ENCODE results near the gene KRTAP10-10.
"Not testable (repeated sequence)": the region's sequence is repeated elsewhere in the genome, so short reads cannot be mapped to it uniquely, and the experiment has no call there.

The KRTAP10-10 gene

DNA sequence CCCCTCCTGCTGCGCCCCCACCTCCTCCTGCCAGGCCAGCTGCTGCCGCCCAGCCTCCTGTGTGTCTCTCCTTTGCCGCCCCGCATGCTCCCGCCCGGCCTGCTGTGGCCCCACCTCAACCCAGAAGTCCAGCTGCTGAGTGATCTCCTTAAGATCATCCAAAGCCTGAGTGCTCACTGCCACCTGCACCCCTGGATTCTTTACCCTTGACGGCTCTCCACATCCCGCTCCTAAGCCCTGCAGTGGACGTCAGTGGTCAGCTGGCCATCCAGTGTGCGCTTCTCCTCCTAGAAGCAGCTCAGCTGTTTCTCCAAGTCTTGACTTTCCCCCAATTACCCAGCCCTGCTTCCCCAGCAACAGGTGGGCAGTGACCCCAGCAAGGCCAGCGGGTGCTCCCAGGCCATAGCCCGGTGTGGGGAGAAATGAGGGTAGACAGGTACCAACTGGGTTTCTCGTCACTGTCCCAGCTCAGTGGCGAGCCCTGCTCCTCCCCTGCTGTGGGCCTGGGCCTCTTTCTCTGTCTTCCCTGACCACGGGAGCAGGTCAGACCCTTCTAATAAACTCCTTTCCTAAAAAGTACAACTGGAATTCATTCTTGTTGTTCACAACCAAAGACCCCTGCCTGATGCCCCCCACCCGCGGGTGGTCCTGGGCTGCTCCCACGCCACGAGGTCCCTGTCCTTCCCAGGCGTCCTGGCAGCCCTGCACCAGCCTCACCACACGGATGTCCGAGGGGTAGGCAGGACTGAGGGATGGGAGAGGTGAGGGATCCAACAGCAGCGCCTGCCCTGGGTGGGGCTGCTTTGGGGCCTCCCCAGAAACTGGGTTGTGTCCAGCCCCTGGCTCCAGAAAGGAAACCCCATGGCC is 35.3 kb upstream of the KRTAP10-10 start:
- in situ Hi-C loops (cut with MboI; ENCODE audit: low sequenced_read_pairs), result no loop called here

DNA sequence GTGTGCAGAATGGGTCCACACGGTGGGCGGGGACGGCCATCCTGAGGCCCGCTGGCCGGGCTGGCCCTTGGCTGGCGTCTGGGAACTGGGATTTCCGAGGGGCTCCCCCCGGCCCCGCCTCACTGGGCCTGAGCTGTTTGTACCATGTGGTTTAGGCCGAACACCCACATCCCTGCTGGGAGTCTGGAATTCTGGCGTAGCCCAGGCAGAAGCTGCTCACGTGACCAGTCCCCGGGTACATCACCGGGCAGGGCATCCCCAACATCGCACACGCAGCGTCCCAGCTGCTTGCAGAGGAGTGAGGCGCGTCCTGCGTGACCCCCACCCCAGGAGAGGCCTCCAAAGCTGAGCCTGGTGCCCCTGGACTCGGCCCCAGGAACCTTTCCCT is 34.7 kb upstream of the KRTAP10-10 start:
- in situ Hi-C loops (cut with MboI; ENCODE audit: low sequenced_read_pairs), result no loop called here

DNA sequence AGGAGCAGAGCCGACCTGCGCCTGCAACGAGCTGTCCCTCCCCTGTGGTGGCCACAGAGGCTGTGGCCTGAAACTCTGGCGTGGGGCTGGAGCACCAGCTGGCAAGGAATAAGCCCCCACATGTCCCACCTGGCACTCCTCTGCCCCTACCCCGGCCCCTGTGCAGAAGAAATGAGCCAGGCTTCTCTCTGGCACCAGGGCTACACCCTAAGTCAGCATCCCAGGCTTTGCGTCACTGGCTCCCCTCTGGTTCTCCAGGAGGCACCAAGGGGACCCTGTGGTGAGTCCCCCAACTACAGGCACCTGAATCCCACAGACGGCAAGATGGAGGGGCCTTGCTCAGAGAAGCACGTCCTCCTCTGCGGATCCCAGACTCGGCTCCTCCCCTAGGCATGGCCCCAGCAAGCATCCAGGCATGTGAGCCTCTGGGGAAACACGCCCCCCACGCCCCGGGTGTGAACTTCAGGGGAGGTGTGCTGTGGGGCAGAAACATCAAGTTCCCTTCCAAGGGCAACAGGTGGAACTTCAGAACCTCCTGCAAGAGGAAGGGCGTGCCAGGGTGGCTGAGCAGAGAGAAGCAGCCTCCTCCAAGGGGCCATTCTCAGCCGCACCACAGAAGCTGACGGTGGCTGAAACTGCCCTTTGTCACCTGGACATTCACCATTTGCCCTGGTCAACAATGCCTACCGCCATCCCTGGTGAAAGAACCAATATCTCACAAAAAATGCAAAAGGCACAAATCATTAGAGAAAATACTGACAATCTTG is 33.9 kb upstream of the KRTAP10-10 start:
- in situ Hi-C loops (cut with MboI; ENCODE audit: low sequenced_read_pairs), result no loop called here

DNA sequence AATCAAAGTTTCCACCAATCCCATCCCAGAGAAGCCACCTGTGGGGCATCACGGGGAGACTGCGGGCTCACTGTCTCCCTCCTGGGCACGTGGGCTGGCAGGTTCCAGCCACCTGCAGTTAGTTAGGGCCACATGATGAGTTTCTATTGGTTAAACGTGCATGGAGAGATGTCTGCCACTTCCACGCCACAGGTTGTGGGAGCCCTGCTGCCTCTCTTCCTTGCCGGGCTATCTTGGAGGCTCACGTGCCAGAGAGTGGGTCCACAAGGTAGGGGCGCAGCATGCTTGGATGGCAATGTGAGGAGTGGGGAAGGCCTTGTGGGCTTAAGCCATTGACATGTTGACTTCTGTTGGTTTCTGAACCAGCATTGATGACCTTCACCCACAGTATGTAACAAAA is 33.2 kb upstream of the KRTAP10-10 start:
- in situ Hi-C loops (cut with MboI; ENCODE audit: low sequenced_read_pairs), result no loop called here

DNA sequence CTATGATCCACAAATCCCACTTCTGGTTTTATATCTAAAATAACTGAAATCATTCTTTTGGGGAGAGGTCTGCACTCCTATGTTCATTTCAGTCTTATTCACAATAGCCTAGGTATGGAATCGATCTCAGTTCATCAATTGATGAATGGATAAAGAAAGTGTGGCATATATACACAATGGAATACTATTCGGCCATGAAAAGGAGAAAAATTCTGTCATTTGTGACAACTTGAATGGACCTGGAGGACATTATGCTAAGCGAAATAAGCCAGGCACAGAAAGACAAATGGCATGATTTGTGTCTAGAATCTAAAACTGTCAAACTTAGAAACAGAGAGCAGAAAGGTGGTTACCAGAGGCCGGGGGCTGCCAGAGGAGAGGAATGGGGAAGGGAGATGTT is 30.7 kb upstream of the KRTAP10-10 start:
- in situ Hi-C loops (cut with MboI; ENCODE audit: low sequenced_read_pairs), result no loop called here

DNA sequence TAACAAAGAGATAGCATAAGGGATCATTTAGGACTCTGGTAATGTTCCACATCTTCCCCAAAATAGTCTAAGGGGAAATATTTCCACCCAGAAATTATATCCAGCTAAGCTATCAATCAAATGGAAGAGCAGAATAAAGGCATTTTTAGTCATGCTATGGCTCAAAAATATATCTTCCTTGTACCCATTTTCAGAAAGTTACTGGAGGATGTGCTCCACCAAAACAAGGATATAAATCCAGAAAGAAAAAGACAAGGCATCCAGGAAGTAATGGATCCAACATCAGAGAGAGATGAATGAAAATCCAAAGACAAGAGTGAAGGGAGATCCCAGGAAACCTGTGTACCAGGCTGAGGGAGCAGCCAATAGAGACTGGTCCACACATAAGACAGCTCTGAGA is 28.0 kb upstream of the KRTAP10-10 start:
- in situ Hi-C loops (cut with MboI; ENCODE audit: low sequenced_read_pairs), result no loop called here

DNA sequence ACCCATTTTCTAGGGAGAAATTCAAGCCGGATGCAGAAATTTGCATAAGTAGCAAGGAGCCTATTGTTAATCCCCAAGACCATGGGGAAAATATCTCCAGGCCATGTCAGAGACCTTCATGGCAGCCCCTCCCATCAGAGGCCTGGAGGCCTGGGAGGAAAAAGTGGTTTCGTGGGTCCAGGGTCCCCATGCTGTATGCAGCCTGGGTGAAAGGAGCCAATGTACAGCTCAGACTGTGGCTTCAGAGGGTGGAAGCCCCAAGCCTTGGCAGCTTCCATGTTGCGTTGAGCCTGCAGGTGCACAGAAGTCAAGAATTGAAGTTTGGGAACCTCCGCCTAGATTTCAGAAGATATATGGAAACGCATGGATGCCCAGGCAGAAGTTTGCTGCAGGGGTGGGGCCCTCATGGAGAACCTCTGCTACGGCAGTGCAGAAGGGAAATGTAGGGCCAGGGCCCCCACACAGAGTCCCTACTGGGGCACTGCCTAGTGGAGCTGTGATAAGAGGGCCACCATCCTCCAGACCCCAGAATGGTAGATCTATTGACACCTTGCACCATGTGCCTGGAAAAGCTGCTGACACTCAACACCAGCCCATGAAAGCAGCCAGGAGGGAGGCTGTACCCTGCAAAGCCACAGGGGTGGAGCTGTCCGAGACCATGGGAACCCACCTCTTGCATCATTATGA is 26.9 kb upstream of the KRTAP10-10 start:
- in situ Hi-C loops (cut with MboI; ENCODE audit: low sequenced_read_pairs), result not testable (repeated sequence)

DNA sequence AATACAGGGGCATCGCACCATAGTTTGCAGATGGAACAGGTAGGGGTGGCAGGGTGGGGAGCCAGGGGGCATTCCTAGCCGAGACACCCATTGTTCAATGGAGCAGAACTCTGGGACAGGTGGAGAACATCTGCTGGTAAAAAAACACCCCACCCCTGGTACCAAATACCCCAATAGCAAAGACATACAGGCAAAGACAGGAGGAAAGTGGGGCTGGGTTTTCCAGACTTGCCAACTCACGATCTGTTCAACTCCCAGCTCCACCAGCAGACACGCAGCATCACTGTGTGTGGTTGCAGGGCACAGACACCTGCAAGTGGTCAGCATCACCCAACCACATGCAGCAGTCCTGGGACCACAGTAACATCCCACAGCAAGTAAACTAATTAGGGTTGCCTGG is 25.6 kb upstream of the KRTAP10-10 start:
- in situ Hi-C loops (cut with MboI; ENCODE audit: low sequenced_read_pairs), result no loop called here

DNA sequence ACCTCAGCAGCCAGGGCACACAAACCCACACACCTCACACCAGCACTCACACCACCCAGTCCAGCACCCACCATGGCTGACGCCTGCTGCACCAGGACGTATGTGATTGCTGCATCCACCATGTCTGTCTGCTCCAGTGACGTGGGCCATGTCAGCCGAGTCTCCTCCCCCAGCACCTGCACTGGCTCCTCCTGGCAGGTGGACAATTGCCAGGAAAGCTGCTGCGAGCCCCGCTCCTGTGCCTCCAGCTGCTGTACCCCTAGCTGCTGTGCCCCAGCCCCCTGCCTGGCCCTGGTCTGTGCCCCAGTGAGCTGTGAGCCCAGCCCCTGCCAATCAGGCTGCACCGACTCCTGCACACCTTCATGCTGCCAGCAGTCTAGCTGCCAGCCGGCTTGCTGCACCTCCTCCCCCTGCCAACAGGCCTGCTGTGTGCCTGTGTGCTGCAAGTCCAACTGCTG is 25.1 kb upstream of the KRTAP10-10 start, which contains the start of gene KRTAP10-8:
TSS of gene KRTAP10-8 (plus strand) at position 51 of the 458 bp plus-strand sequence. CDS start at position 73, 22 bp downstream.
- in situ Hi-C loops (cut with MboI; ENCODE audit: low sequenced_read_pairs), result no loop called here

DNA sequence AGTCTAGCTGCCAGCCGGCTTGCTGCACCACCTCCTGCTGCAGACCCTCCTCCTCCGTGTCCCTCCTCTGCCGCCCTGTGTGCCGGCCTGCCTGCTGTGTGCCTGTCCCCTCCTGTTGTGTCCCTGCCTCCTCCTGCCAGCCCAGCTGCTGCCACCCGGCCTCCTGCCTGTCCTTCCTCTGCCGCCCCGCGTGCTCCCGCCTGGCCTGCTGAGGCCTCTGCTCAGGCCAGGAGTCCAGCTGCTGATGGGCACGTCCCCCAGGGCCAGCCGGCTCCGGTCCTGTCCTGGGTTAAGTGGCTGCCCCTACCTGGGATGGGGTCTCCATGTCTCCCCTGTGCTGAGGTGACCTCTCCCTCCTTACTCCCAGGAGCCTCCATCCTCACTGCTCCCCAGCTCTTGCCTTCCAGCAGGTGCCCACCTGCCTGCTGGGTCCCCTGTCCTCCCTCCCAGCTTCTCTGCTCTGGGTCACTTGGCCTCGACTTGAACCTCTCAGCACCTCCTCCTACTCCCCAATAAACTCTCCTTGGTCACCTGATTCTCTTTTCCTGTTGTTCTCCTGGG is 24.4 kb upstream of the KRTAP10-10 start:
- in situ Hi-C loops (cut with MboI; ENCODE audit: low sequenced_read_pairs), result no loop called here

DNA sequence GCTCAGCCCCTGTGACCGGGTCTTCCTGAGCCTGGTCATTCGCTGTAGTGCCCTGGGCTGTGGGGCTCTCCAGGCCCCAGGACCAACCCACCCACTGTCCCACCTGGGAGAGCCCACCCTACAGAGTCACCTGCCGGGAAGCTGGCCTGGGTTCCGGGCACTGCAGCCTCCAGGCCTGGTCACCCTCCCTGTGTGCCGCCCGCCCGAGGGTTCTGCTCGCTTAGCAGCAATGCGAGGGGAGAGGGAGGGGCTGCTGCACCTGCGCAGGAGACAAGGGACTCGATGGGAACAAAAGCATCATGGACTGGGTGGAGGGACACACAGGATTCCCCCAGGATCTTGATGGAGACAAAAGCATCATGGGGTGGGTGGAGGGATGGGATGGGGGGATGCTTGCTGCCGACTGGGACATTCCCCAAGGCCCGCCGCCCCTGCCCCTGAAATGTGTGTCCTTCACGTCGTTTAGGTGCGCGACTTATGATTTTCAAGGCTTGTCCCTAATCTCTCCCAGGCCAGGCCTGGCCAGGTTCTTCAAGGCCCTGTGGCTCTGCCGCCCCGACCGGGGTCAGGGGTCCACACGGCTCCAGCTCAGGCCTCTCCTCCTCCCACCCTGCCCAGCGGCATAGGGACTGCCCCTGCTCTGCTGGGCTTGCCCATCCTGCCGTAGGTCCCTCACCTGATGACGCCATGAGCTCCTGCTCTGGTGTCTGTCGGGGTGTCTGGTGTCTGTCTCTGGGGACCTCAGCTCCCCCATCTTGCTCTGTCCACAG is 23.6 kb upstream of the KRTAP10-10 start:
- in situ Hi-C loops (cut with MboI; ENCODE audit: low sequenced_read_pairs), result no loop called here

DNA sequence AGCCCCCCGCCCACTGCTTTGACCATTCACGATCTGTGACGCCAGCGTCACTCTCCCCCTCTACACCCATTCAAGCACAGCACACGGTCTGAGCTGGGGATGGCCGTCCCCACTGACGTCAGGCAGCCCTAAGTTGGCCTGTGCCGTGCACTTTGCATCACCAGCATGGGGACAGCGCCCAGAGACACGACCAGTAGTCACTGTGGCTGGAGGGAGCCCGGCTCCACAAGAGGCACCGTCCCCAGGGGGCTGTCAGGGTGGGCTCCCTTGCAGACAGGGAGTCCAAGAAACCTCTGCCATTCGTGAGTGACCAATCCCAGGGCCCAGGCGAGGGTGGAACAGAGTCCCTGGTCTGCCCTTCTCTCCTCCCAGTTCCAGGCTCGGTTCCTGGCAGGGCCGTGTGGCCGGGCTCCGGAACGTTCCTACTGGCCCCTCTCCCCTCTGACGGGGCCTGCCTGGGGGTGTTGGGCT is 23.0 kb upstream of the KRTAP10-10 start:
- in situ Hi-C loops (cut with MboI; ENCODE audit: low sequenced_read_pairs), result no loop called here

DNA sequence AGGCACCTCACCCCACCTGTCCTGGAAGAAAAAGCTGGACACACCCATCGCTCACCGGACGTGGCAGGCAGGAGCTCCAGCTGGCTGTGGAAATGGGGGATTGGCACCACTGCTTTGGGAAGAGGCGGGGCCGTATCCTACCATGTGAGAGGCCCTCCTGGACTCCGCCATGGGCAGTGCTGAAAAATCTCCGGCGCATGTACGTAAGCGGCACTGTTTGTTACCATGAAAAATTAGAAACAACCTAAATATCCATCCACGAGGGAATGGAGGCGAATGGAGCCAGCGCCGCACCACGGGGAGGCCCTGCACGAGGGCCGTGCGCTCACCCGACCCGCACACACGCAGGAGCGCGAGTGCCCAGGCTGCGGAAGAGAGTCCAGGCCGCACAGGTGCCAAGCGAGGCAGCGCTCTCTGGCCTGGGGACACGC is 22.2 kb upstream of the KRTAP10-10 start:
- in situ Hi-C loops (cut with MboI; ENCODE audit: low sequenced_read_pairs), result no loop called here

DNA sequence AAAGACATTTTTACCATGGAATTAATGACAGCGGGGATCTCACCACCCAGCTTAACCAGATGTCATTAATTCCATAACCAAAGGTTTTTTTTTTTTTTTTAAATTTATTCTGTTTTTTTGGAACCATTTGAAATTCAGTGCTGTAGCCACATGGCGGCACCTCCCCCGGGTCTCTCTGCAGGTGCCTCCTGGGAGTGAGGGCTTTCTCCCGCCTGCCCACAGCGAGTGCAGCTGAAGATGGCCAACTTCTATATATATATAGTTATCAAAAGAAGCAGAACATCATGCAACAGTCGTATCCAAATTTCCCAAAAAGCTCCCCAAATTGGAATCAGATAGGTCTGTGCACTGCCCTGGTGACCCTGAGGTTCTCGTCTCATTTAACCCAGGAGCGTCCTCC is 21.7 kb upstream of the KRTAP10-10 start:
- in situ Hi-C loops (cut with MboI; ENCODE audit: low sequenced_read_pairs), result no loop called here

DNA sequence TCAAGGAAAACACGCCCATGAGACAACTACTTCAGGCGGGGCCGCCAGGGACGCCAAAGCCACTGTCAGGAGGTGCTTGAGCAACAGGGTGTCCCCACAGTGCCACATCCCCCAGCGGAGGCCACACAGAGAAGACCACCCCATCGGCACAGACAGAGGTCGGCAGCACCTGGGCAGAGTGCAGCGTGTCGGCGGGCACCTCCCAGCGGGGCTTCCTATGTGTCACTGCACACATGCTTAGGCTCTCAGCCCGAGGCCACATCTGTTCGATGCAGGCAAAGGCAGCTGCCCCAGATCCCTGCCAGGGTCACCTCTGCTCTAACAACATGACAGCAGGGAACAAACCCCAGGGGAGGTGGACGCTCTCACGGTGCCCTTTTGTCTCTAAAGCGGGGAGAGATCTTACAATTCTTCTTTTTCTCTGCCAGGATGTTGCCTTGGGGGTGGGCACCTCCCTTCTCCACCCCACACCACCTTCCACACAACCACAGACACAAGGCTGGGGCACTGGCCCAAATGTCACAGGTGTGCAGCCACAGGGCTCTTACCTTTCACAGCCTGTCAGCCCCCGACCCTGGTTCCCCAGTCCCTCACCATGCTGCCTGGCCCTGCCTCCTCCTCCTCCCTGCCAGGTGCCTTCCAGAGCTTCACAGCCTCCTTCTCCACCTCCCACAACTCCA is 21.1 kb upstream of the KRTAP10-10 start:
- in situ Hi-C loops (cut with MboI; ENCODE audit: low sequenced_read_pairs), result no loop called here

DNA sequence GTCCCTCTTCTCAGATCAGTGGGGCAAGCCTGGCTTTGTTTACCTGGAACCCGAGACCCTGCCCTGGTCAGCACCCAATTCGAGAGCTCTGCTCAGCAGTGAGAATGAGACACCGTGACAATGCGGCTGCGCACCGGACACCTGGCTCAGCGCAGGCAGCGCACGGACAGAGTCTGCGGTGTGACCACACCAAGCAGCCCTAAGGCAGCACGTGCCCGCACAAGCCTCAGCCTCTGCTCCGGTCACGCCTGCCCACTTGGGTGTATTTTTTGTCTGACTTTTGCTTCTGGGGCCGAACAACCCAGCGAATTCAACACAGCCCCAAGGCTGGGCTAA is 20.6 kb upstream of the KRTAP10-10 start:
- in situ Hi-C loops (cut with MboI; ENCODE audit: low sequenced_read_pairs), result no loop called here

DNA sequence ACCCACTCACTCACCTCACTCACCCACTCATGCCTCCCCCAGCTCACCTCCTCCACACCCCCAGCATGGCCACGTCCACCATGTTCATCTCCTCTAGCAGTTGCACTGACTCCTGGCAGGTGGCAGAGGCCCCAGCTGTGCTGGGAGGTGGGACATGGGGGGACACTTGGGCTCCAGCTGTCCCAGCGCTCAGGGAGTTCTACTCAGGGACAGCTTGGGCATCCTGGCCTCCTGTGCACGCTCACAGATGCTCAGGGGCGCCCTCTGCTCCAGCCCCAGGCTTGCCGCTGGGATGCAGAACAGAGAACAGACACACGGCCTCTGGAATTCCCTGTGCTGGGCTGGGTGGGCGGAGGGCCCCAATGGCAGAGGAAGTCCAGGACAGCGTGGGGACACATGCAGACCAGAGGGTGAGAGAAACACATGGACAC is 20.1 kb upstream of the KRTAP10-10 start:
- in situ Hi-C loops (cut with MboI; ENCODE audit: low sequenced_read_pairs), result no loop called here

DNA sequence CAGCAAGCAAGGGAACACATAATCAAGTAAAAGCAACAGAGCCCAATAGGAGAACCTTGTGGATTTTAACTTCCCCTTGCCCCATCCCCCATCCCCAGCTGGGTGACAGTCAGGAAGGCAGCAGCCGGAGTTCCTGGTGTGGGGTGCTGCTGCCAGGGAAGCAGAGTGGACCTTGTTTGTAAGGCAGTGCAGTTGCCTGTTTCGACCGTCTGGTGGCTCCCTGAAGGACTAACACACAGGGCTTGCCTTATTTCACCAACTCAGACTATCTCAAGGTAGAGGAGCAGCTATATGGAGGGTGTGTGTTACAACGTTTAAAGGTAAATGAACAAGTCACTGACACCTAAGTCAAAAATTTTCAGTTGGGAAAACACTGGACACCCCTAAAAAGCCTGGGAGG is 18.7 kb upstream of the KRTAP10-10 start:
- in situ Hi-C loops (cut with MboI; ENCODE audit: low sequenced_read_pairs), result no loop called here

DNA sequence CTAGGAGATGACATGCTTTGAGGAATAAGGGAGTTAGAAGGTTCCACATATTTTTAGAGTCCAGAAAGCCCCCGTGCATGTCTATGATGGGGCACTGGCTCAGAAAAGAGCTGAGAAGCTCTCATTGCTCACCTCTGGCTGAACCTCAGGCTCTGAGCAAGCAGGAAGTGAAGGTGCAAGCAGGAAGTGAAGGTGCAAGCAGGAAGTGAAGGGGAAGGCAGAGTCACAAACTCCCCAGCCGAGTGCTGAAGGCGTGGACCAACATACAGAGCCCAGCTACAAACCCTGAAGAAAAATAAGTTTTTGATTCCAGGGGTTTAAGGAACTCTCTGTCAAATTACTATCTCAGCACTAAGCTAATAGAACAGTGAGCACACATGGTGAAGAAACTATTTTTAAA is 18.2 kb upstream of the KRTAP10-10 start:
- in situ Hi-C loops (cut with MboI; ENCODE audit: low sequenced_read_pairs), result no loop called here

DNA sequence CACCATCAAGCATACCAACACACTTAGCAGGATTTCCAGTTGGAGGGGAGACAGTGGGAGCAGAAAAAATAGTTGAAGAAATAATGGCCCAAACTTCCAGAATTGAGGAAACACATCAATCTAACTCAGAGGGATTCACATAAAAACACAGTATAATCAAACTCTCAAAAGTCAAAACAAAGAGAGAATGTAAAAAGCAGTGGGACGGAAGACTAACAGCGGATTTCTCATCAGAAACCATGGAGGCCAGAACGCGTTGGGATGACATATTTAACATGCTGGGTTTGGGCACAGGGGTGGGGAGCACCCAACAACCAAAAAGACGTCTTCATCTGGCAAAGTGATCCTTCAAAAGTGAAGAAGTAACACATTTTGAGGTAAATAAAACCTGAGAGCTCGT is 17.3 kb upstream of the KRTAP10-10 start:
- in situ Hi-C loops (cut with MboI; ENCODE audit: low sequenced_read_pairs), result no loop called here

All from HL-60/S4 (cell line).